Measurements from ENCODE around the gene PRSS38.

Gene PRSS38

GRCh38 chr1:227793948-227794816 lies 21.3 kb upstream of the PRSS38 start:
- Histone ChIP-seq H3K9ac (ENCODE audit: low read depth in 1 of 2, low read length in 2 of 2) (no peak overlapping the region), H3K36me3 (ENCODE audit: control insufficient read depth in 1 of 2, insufficient read depth in 2 of 2, low read length in 2 of 2) (no peaks in the 10 kb centered on the region), H3K4me1 (ENCODE audit: control insufficient read depth in 1 of 2, insufficient read depth in 2 of 2, low read length in 2 of 2) (no peaks in the 10 kb centered on the region), H3K9me3 (ENCODE audit: control insufficient read depth in 1 of 2, low read length in 2 of 2) (no peaks in the 10 kb centered on the region), H3K4me3 (ENCODE audit: low read depth in 1 of 2, low read length in 2 of 2) (no peak overlapping the region), H3K27me3 (ENCODE audit: control insufficient read depth in 1 of 2, insufficient read depth in 2 of 2, low read length in 2 of 2) (no peaks in the 10 kb centered on the region), H3K27ac (ENCODE audit: low read depth, low read length) (no peak overlapping the region)

- no peak overlapping the region for H3K27ac ChIP-seq (ENCODE audit: low read depth, low read length)
- H3K4me1 ChIP-seq (ENCODE audit: control insufficient read depth in 1 of 2, insufficient read depth in 2 of 2, low read length in 2 of 2) = no peaks in the 10 kb centered on the region
- no peaks in the 10 kb centered on the region for H3K9me3 ChIP-seq (ENCODE audit: control insufficient read depth in 1 of 2, low read length in 2 of 2)
- no peak overlapping the region for H3K9ac ChIP-seq (ENCODE audit: low read depth in 1 of 2, low read length in 2 of 2)
- no peaks in the 10 kb centered on the region for H3K36me3 ChIP-seq (ENCODE audit: control insufficient read depth in 1 of 2, insufficient read depth in 2 of 2, low read length in 2 of 2)
- no peak overlapping the region for H3K4me3 ChIP-seq (ENCODE audit: low read depth in 1 of 2, low read length in 2 of 2)
- H3K27me3 ChIP-seq (ENCODE audit: control insufficient read depth in 1 of 2, insufficient read depth in 2 of 2, low read length in 2 of 2) = no peaks in the 10 kb centered on the region
Observed at GRCh38 chr1:227794817-227795192, 20.7 kb upstream of the PRSS38 start.

- no peak overlapping the region for H3K9ac ChIP-seq (ENCODE audit: low read depth in 1 of 2, low read length in 2 of 2)
- H3K9me3 ChIP-seq (ENCODE audit: control insufficient read depth in 1 of 2, low read length in 2 of 2) = no peaks in the 10 kb centered on the region
- H3K36me3 ChIP-seq (ENCODE audit: control insufficient read depth in 1 of 2, insufficient read depth in 2 of 2, low read length in 2 of 2) = no peaks in the 10 kb centered on the region
- no peaks in the 10 kb centered on the region for H3K27me3 ChIP-seq (ENCODE audit: control insufficient read depth in 1 of 2, insufficient read depth in 2 of 2, low read length in 2 of 2)
- no peak overlapping the region for H3K27ac ChIP-seq (ENCODE audit: low read depth, low read length)
- H3K4me3 ChIP-seq (ENCODE audit: low read depth in 1 of 2, low read length in 2 of 2) = no peak overlapping the region
- H3K4me1 ChIP-seq (ENCODE audit: control insufficient read depth in 1 of 2, insufficient read depth in 2 of 2, low read length in 2 of 2) = no peaks in the 10 kb centered on the region
Observed at GRCh38 chr1:227795732-227796131, 19.7 kb upstream of the PRSS38 start.

DNA sequence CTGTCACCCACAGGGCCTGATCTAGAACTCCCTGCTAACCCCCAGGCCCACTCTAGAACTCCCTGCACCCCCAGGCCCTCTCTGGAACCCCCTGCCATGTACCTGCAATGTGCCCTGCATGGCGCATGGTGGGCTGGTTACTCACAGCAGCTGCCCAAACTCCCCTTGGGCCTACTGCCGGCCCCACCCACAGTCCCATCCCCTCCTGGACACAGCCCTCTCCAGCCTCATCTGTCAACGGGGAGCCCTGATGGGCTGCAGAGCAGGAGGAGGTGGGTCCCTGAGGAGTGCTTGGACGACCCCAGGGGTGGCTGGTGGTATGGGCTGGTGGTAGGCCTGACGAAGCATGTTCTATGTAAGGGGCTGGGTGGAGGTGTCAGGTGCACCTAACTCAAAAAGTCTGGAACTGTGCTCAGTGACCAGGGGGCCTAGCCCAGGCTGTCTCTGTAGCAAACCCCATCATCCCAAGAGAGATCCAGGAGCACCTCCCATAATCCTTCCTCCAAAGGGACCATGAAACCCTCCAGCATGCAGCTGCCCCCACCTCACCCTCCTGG lies 19.0 kb upstream of the PRSS38 start:
- H3K9ac ChIP-seq (ENCODE audit: low read depth in 1 of 2, low read length in 2 of 2) = no peak overlapping the region
- no peak overlapping the region for H3K27ac ChIP-seq (ENCODE audit: low read depth, low read length)
- no peaks in the 10 kb centered on the region for H3K36me3 ChIP-seq (ENCODE audit: control insufficient read depth in 1 of 2, insufficient read depth in 2 of 2, low read length in 2 of 2)
- H3K9me3 ChIP-seq (ENCODE audit: control insufficient read depth in 1 of 2, low read length in 2 of 2) = no peaks in the 10 kb centered on the region
- no peaks in the 10 kb centered on the region for H3K27me3 ChIP-seq (ENCODE audit: control insufficient read depth in 1 of 2, insufficient read depth in 2 of 2, low read length in 2 of 2)
- no peak overlapping the region for H3K4me3 ChIP-seq (ENCODE audit: low read depth in 1 of 2, low read length in 2 of 2)
- no peaks in the 10 kb centered on the region for H3K4me1 ChIP-seq (ENCODE audit: control insufficient read depth in 1 of 2, insufficient read depth in 2 of 2, low read length in 2 of 2)

- H3K36me3 ChIP-seq (ENCODE audit: control insufficient read depth in 1 of 2, insufficient read depth in 2 of 2, low read length in 2 of 2) = no peaks in the 10 kb centered on the region
- no peak overlapping the region for H3K27ac ChIP-seq (ENCODE audit: low read depth, low read length)
- no peaks in the 10 kb centered on the region for H3K9me3 ChIP-seq (ENCODE audit: control insufficient read depth in 1 of 2, low read length in 2 of 2)
- no peaks in the 10 kb centered on the region for H3K4me1 ChIP-seq (ENCODE audit: control insufficient read depth in 1 of 2, insufficient read depth in 2 of 2, low read length in 2 of 2)
- H3K27me3 ChIP-seq (ENCODE audit: control insufficient read depth in 1 of 2, insufficient read depth in 2 of 2, low read length in 2 of 2) = no peaks in the 10 kb centered on the region
- no peak overlapping the region for H3K4me3 ChIP-seq (ENCODE audit: low read depth in 1 of 2, low read length in 2 of 2)
- H3K9ac ChIP-seq (ENCODE audit: low read depth in 1 of 2, low read length in 2 of 2) = no peak overlapping the region
Observed at GRCh38 chr1:227797144-227797543, 18.3 kb upstream of the PRSS38 start.

- Histone ChIP-seq H3K9me3 (ENCODE audit: control insufficient read depth in 1 of 2, low read length in 2 of 2) (no peaks in the 10 kb centered on the region), H3K9ac (ENCODE audit: low read depth in 1 of 2, low read length in 2 of 2) (no peak overlapping the region), H3K4me3 (ENCODE audit: low read depth in 1 of 2, low read length in 2 of 2) (no peak overlapping the region), H3K4me1 (ENCODE audit: control insufficient read depth in 1 of 2, insufficient read depth in 2 of 2, low read length in 2 of 2) (no peaks in the 10 kb centered on the region), H3K27ac (ENCODE audit: low read depth, low read length) (no peak overlapping the region), H3K27me3 (ENCODE audit: control insufficient read depth in 1 of 2, insufficient read depth in 2 of 2, low read length in 2 of 2) (no peaks in the 10 kb centered on the region), H3K36me3 (ENCODE audit: control insufficient read depth in 1 of 2, insufficient read depth in 2 of 2, low read length in 2 of 2) (no peaks in the 10 kb centered on the region)
Observed at GRCh38 chr1:227797625-227798024, 17.9 kb upstream of the PRSS38 start.

DNA sequence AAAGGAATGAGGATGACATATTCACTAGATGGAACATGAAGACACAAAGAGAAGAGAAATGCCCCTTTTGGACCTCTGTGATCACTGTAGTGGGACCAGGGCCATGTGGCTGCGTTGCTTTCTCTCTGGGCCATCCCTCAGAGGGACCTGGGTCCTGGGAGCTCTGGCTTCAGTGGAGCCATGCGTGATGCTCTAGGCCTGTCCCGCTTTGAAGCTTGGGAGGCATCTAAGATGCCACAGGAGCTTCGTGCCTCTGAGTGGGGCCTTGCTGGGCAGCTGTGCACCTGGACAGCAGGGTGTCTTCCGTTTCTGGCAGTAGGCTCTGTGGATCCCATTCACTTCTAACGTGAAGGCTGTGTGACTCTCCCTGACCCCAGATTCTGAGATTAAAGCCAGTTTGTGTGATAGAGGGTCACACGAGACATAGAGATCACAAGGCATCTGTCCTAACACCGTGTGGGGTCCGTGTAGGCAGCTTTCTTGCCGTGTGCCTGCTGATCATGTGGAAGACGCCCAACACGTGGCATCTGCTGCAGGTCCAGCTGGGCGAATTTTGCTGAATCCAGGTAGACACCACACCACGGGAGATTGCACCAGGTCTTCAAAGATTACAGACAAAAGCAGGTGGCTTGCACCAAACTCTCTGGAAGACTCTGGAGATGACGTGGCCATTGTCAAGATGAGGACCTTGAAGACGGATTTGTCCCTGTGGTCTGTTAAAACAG lies 17.2 kb upstream of the PRSS38 start:
- H3K4me1 ChIP-seq (ENCODE audit: control insufficient read depth in 1 of 2, insufficient read depth in 2 of 2, low read length in 2 of 2) = no peaks in the 10 kb centered on the region
- no peaks in the 10 kb centered on the region for H3K36me3 ChIP-seq (ENCODE audit: control insufficient read depth in 1 of 2, insufficient read depth in 2 of 2, low read length in 2 of 2)
- H3K27me3 ChIP-seq (ENCODE audit: control insufficient read depth in 1 of 2, insufficient read depth in 2 of 2, low read length in 2 of 2) = no peaks in the 10 kb centered on the region
- no peaks in the 10 kb centered on the region for H3K9me3 ChIP-seq (ENCODE audit: control insufficient read depth in 1 of 2, low read length in 2 of 2)
- no peak overlapping the region for H3K9ac ChIP-seq (ENCODE audit: low read depth in 1 of 2, low read length in 2 of 2)
- no peak overlapping the region for H3K4me3 ChIP-seq (ENCODE audit: low read depth in 1 of 2, low read length in 2 of 2)
- H3K27ac ChIP-seq (ENCODE audit: low read depth, low read length) = no peak overlapping the region

DNA sequence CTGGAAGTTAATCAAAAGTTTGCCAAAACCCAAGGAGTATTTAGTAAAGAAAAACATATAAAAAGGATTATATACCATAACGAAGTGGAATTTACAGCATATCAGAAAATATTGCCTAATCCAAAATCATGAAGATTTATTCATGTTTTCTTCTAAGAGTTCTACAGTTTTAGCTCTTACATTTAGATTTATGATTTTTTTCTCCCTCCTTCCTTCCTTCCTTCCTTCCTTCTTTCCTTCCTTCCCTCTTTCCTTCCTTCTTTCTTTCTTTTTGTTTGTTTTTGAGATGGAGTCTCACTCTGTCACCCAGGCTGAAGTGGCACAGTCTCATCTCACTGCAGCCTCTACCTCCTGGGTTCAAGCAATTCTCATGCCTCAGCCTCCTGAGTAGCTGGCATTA lies 15.7 kb upstream of the PRSS38 start:
- Histone ChIP-seq H3K9me3 (ENCODE audit: control insufficient read depth in 1 of 2, low read length in 2 of 2) (no peaks in the 10 kb centered on the region), H3K27me3 (ENCODE audit: control insufficient read depth in 1 of 2, insufficient read depth in 2 of 2, low read length in 2 of 2) (no peaks in the 10 kb centered on the region), H3K9ac (ENCODE audit: low read depth in 1 of 2, low read length in 2 of 2) (no peak overlapping the region), H3K36me3 (ENCODE audit: control insufficient read depth in 1 of 2, insufficient read depth in 2 of 2, low read length in 2 of 2) (no peaks in the 10 kb centered on the region), H3K4me1 (ENCODE audit: control insufficient read depth in 1 of 2, insufficient read depth in 2 of 2, low read length in 2 of 2) (no peaks in the 10 kb centered on the region), H3K27ac (ENCODE audit: low read depth, low read length) (no peak overlapping the region), H3K4me3 (ENCODE audit: low read depth in 1 of 2, low read length in 2 of 2) (no peak overlapping the region)

DNA sequence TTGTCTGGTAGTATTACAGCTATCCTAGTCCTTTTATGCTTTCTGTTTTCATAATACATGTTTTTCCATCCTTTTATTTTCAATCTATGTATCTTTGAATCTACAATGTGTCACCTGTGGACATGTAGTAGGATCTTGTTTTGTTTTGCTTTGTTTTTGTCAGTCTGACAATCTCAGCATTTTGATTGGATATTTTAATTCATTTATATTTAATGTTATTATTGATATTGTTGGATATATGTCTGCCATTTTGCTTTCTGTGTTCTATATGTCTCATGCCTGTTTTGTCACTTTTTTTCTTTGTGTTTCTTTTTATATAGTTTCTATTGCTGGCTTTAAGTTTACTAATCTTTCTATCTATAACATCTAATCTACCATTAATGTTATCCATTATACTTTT lies 11.5 kb upstream of the PRSS38 start:
- Histone ChIP-seq H3K4me1 (ENCODE audit: control insufficient read depth in 1 of 2, insufficient read depth in 2 of 2, low read length in 2 of 2) (no peaks in the 10 kb centered on the region), H3K36me3 (ENCODE audit: control insufficient read depth in 1 of 2, insufficient read depth in 2 of 2, low read length in 2 of 2) (no peaks in the 10 kb centered on the region), H3K4me3 (ENCODE audit: low read depth in 1 of 2, low read length in 2 of 2) (no peak overlapping the region), H3K27me3 (ENCODE audit: control insufficient read depth in 1 of 2, insufficient read depth in 2 of 2, low read length in 2 of 2) (no peaks in the 10 kb centered on the region), H3K27ac (ENCODE audit: low read depth, low read length) (no peak overlapping the region), H3K9ac (ENCODE audit: low read depth in 1 of 2, low read length in 2 of 2) (no peak overlapping the region), H3K9me3 (ENCODE audit: control insufficient read depth in 1 of 2, low read length in 2 of 2) (no peaks in the 10 kb centered on the region)

DNA sequence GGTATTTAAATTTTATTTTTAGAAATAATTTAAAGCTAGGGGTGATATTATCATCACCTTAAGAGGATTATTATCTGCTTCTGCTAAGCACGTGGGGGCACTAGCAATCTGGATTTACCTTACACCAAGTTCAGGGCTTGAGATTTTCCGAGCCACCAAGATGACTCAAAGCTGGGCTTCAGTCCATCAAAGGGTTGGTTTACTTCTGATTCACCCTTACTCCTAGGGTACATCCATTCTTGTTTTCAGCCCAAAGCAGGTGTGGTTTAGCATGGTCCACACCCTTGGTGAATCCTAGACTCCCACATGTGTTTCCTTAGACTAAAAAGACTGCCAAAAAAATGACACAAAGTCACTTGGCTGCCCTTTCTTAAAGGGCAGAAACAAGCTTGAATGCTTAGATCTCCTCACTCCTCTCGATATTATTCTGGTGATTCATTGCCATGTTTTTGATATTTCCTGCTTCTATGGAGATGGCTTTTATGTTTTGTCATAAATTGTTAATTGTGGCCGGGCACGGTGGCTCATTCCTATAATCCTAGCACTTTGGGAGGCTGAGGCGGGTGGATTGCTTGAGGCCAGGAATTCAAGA lies 9.8 kb upstream of the PRSS38 start:
- Histone ChIP-seq H3K9me3 (ENCODE audit: control insufficient read depth in 1 of 2, low read length in 2 of 2) (no peaks in the 10 kb centered on the region), H3K4me1 (ENCODE audit: control insufficient read depth in 1 of 2, insufficient read depth in 2 of 2, low read length in 2 of 2) (no peaks in the 10 kb centered on the region), H3K27me3 (ENCODE audit: control insufficient read depth in 1 of 2, insufficient read depth in 2 of 2, low read length in 2 of 2) (no peaks in the 10 kb centered on the region), H3K4me3 (ENCODE audit: low read depth in 1 of 2, low read length in 2 of 2) (no peak overlapping the region), H3K36me3 (ENCODE audit: control insufficient read depth in 1 of 2, insufficient read depth in 2 of 2, low read length in 2 of 2) (no peaks in the 10 kb centered on the region), H3K27ac (ENCODE audit: low read depth, low read length) (no peak overlapping the region), H3K9ac (ENCODE audit: low read depth in 1 of 2, low read length in 2 of 2) (no peak overlapping the region)
